ENCODE data around the gene RAB29.
"Not testable (repeated sequence)": the region's sequence is repeated elsewhere in the genome, so short reads cannot be mapped to it uniquely, and the experiment has no call there.

RAB29 gene, protein sequence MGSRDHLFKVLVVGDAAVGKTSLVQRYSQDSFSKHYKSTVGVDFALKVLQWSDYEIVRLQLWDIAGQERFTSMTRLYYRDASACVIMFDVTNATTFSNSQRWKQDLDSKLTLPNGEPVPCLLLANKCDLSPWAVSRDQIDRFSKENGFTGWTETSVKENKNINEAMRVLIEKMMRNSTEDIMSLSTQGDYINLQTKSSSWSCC

DNA sequence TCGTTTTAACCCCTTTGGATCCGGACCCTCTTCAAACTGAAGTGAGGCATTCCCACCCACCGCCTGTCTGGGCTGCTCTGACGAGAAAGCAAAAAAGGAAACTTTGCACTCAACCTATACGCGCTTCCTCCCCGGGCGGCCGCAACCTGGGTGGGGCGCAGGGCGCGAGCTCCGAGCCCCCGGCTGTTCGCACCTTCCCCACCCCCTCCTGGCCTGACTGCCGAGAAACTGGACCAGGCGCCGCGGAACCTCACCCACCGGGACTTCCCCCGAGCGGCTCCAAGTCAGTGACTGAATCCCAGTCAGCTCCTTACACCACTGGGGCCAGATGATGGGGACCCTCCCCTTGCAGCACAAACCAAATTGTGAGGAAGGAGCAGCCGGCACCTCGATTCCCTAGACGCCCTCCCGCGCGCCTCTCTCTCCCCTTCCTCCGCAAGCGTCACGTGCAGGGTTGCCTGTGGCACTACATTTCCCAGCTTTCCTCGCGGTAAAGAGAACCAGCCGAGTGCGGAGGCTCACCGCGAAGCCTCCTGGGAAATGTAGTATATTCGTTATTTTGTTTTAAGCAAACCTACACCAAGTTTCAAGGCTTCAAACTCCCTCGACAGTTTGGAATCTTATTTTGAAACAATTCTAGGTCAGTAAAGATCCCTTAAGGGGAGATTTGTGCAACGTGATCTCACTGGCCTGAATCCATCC lies at the start of gene RAB29:
RAB29 (minus strand) TSS at position 468 of the 702 bp plus-strand sequence. CDS start 526 bp downstream, outside the sequence.
- peak; percentile 85 for DNase-seq

DNA sequence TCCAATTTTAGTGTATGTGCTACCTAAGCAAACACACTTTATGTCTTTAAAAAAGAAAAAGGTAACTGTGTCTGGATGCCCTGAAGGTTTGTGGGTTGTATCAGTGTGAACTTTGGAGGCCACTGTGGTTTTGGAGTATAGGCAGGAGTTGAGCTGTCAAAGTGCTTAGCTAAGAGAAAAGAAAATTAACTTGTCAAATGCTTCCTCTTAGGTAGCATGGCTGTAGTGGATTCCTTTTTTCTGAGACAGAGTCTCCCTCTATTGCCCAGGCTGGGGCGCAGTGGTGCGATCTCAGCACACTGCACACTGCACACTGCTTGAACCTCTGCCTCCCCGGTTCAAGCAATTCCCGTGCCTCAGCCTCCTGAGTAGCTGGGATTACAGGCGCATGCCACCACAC lies 48.9 kb upstream of the RAB29 start:
- DNase-seq = no peak

DNA sequence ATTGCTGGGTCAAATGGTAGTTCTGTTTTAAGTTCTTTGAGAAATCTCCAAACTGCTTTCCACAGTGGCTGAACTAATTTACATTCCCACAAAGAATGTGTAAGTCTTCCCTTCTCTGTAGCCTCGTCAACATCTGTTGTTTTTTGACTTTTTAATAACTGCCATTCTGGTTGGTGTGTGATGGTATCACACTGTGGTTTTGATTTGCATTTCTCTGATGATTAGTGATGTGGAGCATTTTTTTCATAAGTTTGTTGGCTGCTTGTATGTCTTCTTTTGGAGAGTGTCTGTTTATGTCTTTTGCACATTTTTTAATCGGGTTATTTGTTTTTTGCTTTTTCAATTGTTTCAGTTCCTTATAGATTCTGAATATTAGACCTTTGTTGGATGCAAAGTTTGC lies 48.0 kb upstream of the RAB29 start:
- DNase-seq = not testable (repeated sequence)

DNA sequence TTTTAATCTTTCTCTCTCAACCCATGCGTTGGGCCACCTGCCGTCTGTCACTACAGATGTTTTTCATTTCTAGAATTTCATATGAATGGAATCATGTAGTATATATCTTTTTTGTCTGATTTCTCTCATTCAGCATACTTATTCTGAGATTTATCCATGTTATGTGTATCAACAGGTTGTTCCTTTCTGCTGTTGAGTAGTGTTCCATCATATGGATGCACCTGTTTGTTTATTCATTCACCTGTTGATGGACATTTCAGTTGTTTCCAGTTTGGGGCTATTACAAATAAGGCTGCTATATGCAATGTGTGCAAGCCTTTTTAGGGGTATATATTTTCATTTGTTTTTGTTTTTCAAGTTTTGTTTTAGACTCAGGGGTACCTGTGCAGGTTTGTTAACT lies 47.1 kb upstream of the RAB29 start:
- DNase-seq = no peak

- no peak for DNase-seq
Observed at GRCh38 chr1:205817988-205818387, 42.7 kb upstream of the RAB29 start.

DNA sequence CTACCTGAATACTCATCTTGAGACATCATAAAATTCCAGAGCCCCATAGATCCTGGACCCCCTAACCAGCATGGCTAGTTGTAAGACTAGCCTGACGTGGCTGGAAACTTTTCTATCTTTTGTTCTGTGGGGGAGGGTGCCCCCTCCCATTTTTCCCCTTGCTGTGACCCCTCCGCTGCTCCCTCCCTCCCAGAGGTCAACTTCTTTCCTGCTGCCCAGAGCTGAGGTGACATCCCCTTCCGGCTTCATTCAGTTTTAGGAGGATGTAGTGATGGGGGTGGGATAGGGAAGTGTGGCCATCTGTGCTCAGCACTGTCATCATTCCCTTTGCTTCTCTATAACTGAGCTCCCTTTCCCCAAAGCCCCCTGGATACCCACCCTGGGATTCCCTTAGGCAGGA lies 42.1 kb upstream of the RAB29 start:
- DNase-seq = no peak

- DNase-seq = no peak
Observed at GRCh38 chr1:205813755-205814058, 38.4 kb upstream of the RAB29 start.

DNA sequence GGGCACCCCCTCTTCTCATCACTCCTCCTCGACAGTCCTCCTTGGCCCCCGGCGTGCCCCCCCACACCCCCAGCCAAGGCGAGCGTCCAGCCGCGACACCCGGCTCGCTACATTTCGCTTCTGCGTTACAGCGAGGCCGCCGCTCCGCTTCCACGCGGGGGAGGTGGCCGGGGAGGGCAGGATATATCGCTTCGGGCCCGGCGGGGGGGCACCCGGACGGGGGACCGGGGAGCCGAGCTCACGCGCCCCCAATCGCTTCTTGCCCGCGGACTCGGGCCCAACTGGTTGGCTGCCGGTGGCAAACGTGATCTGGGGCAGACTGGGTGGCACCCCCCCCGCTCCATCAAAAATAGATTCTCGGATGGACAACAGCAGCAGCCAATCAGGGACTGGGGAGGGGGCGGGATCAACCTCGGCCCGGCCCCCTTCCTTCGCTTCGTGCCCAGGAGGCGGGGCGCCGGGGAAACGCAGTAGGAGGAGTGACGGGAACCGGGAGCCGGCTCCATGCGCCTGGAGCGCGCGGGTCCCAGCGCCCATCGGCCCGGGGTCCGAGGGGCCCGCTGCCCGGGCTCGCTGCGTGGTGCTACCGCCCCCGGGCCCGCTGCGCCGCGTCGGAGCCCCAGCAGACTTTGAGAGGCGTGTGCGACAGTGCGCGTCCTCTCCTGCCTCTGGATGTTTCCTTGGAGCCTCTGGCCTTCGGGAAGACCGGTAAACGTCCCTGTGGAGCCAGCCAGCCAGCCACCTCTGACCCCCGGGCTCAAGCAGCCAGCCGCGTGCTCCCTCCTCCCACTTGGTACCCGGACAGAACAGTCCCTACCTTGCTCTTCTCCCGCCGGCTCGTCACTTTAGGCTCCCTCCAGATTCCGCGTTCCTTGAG lies 37.8 kb upstream of the RAB29 start, which contains the start of gene SLC41A1:
SLC41A1 (minus strand) TSS at position 321 of the 877 bp plus-strand sequence. CDS start 2,757 bp downstream, outside the sequence.
- DNase-seq = peak; percentile 89

- DNase-seq = no peak
Observed at GRCh38 chr1:205812271-205812877, 37.1 kb upstream of the RAB29 start.

GRCh38 chr1:205811660-205812059 lies 36.4 kb upstream of the RAB29 start:
- no peak for DNase-seq

DNA sequence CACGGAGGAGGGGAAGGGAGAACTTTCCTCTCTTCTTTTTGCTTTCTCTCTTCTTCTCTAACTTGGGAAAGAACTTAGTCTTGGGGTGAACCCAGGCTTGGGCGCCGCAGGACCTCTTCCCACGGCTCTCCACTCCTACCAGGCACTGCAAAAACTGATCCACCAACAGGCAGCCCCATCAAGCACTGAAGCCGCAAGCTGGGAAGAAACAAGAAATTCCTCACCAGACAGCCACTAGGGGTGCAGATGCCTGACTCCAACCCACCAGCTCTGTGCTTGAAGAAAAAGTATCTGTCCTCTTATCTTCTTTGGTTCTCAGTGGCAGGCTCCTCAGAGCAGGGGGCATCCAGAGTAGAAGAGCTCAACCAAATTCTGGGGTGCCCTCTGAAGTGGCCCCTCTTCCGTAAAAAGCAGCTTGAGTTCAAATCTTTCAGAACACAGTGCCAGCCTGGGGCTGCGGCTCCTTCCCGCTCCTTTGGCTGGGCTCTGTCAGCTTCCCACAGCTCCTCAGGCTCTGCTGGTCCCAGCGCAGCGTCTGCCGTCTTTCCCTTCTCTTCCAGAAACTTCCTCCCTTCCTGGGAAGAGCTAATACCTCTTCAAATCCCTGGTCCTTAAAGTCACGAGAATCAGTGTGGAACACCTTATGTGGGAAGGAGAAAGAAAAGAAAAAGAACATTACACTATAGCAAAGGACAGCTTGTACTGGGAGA lies 35.3 kb upstream of the RAB29 start:
- no peak for DNase-seq

- DNase-seq = no peak
Observed at GRCh38 chr1:205809942-205810345, 34.7 kb upstream of the RAB29 start.

GRCh38 chr1:205809469-205809868 lies 34.2 kb upstream of the RAB29 start:
- no peak for DNase-seq

DNA sequence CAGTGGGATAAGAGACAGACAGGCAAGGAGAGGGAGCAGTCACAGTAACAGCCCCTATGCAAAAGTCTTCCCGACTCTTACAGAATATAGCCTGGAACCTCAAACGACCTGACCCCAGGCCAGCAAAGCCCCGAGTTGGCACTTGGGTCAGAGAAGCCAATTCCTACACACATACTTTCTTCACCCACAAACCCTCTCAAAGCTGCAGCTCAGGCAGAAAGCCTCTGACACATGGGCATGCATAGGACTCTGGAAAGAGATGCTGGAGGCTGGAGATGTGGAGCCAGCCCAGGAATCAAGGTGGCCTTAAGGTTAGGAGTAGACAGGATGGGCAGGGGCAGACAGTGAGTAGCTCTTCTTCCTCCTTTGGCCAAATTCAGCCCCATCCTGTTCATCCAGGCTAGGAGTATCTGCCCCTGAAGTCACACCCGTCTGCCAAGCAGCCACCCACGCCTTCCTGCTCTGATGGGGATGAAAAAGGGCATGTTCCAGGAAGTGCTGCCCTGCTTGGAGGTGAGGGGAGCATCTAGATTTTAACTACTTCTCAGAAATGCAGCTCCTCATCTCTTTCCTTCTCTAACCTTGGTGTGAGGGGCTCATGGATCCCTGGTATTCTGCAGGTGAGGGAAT lies 29.9 kb upstream of the RAB29 start:
- peak; percentile 55 for DNase-seq

GRCh38 chr1:205804605-205805004 lies 29.3 kb upstream of the RAB29 start:
- DNase-seq = no peak

- DNase-seq = no peak
Observed at GRCh38 chr1:205803986-205804385, 28.7 kb upstream of the RAB29 start.

GRCh38 chr1:205802060-205802459 lies 26.8 kb upstream of the RAB29 start:
- no peak for DNase-seq

- DNase-seq = no peak
Observed at GRCh38 chr1:205800981-205801703, 25.9 kb upstream of the RAB29 start.

- DNase-seq = no peak
Observed at GRCh38 chr1:205800427-205800826, 25.1 kb upstream of the RAB29 start.

- peak; percentile 10 for DNase-seq
Observed at GRCh38 chr1:205798577-205798976, 23.3 kb upstream of the RAB29 start.

GRCh38 chr1:205797168-205797567 lies 21.9 kb upstream of the RAB29 start:
- no peak for DNase-seq

All from stimulated activated CD4-positive, alpha-beta T cell treated with anti-CD3 and anti-CD28 coated beads, Interleukin-1b, Interleukin-23, amount 100 ng/mL, for 48 hours (primary cell).